ENCODE measurements around the gene LRRC56. TPM values are rescaled to one million over a fixed set of nuclear protein-coding genes. Genes with fewer than 3 reads are reported as not detected.

Gene LRRC56
- total RNA-seq, 4 donors from 2014 or later, result 2.3 to 8.4 (median 3.1) TPM

GRCh38 chr11:558503-558902, 21.2 kb downstream of the LRRC56 start:
- no peak for DNase-seq
- no peak overlapping the region for H3K4me3 ChIP-seq
- peaks cover 30 to 56% (median 43%) of the 10 kb centered on the region in 4 donors for H3K4me1 ChIP-seq
- H3K27ac ChIP-seq, result no peak overlapping the region
- H3K9me3 ChIP-seq, result no peaks in the 10 kb centered on the region
- H3K27me3 ChIP-seq, result peaks cover 44% of the 10 kb centered on the region
- no peaks in the 10 kb centered on the region for H3K36me3 ChIP-seq
- 80% methylated on average over 19 of the region's 20 CpGs; no CpG with 5 or more reads in 1 of the 2 donors for WGBS, 2 donors (ENCODE audit: low coverage in 1 of 2)
- TF ChIP-seq EP300 (IDR thresholded peaks at IDR 0.05; ENCODE audit: low read depth) (no peak), CTCF (IDR thresholded peaks at IDR 0.05) (no peak), POLR2A (IDR thresholded peaks at IDR 0.05) (no peak), POLR2AphosphoS5 (IDR thresholded peaks at IDR 0.05) (no peak)
- in situ Hi-C loops (cut with MboI; ENCODE audit: low pct_ligation_motif_present in 1 of 4, low pct_unique_long_range_greater_than_20kb in 1 of 4, low sequenced_read_pairs in 3 of 4) (no loop called here), intact Hi-C loops (cut with DNase I; ENCODE audit: low total_unique reads) (loop anchor here (5.0 kb wide), 1 partner anchor 164 kb away; no protein-coding TSS in a partner anchor)

- Histone ChIP-seq H3K4me1 (peaks cover 29 to 54% (median 42%) of the 10 kb centered on the region in 4 donors), H3K27me3 (peaks cover 38% of the 10 kb centered on the region), H3K9me3 (no peaks in the 10 kb centered on the region), H3K27ac (peak overlapping the region; percentile 85 to 98 (median 96)), H3K4me3 (no peak overlapping the region), H3K36me3 (no peaks in the 10 kb centered on the region)
- TF ChIP-seq POLR2AphosphoS5 (IDR thresholded peaks at IDR 0.05), result no peak
- no peak for TF ChIP-seq EP300 (IDR thresholded peaks at IDR 0.05; ENCODE audit: low read depth)
- no peak for TF ChIP-seq CTCF (IDR thresholded peaks at IDR 0.05)
- TF ChIP-seq POLR2A (IDR thresholded peaks at IDR 0.05), result no peak
- WGBS, 2 donors (ENCODE audit: low coverage in 1 of 2), result 75% methylated on average over 15 of the region's 15 CpGs; no CpG with 5 or more reads in 1 of the 2 donors
- DNase-seq, result no peak
- intact Hi-C loops (cut with DNase I; ENCODE audit: low total_unique reads), result loop anchor here (5.0 kb wide), 1 partner anchor 163 kb away; no protein-coding TSS in a partner anchor
- in situ Hi-C loops (cut with MboI; ENCODE audit: low pct_ligation_motif_present in 1 of 4, low pct_unique_long_range_greater_than_20kb in 1 of 4, low sequenced_read_pairs in 3 of 4), result no loop called here
These were observed 21.8 kb downstream of the LRRC56 start for GRCh38 chr11:559020-559620.

- intact Hi-C loops (cut with DNase I; ENCODE audit: low total_unique reads), result loop anchor here (5.0 kb wide), 1 partner anchor 162 kb away; no protein-coding TSS in a partner anchor
- Histone ChIP-seq H3K36me3 (no peaks in the 10 kb centered on the region), H3K4me3 (peak overlapping the region; percentile 46 to 91 (median 86)), H3K4me1 (peaks cover 23 to 47% (median 35%) of the 10 kb centered on the region in 4 donors), H3K9me3 (no peaks in the 10 kb centered on the region), H3K27ac (peak overlapping the region; percentile 85 to 98 (median 96)), H3K27me3 (peaks cover 31% of the 10 kb centered on the region)
- 59% methylated on average over 17 of the region's 18 CpGs; no CpG with 5 or more reads in 1 of the 2 donors for WGBS, 2 donors (ENCODE audit: low coverage in 1 of 2)
- in situ Hi-C loops (cut with MboI; ENCODE audit: low pct_ligation_motif_present in 1 of 4, low pct_unique_long_range_greater_than_20kb in 1 of 4, low sequenced_read_pairs in 3 of 4), result no loop called here
- DNase-seq, result peak; percentile 82
- TF ChIP-seq EP300 (IDR thresholded peaks at IDR 0.05; ENCODE audit: low read depth) (no peak), POLR2AphosphoS5 (IDR thresholded peaks at IDR 0.05) (peak in 2 of 3 donors; percentile 29 to 54), CTCF (IDR thresholded peaks at IDR 0.05) (peak in 1 of 5 experiments; percentile 32)
These were observed 22.5 kb downstream of the LRRC56 start for GRCh38 chr11:559712-560304.

GRCh38 chr11:560305-561147, 23.2 kb downstream of the LRRC56 start, which contains the start of the genes LMNTD2 and RASSF7:
TSS of gene LMNTD2 (minus strand) at chr11:560738. CDS start at chr11:560716, 22 bp downstream.
TSS of gene RASSF7 (plus strand) at chr11:560970. CDS start at chr11:561769, 799 bp downstream.
- Histone ChIP-seq H3K27me3 (peaks cover 25% of the 10 kb centered on the region), H3K9me3 (no peaks in the 10 kb centered on the region), H3K27ac (peak within 1 kb of the TSS; percentile 95 to 98 (median 96)), H3K4me1 (peaks cover 19 to 41% (median 29%) of the 10 kb centered on the region in 4 donors), H3K4me3 (peak within 1 kb of the TSS; percentile 82 to 91 (median 88)), H3K36me3 (no peaks in the 10 kb centered on the region)
- peak; percentile 95 for DNase-seq
- intact Hi-C loops (cut with DNase I; ENCODE audit: low total_unique reads) (no loop called here), in situ Hi-C loops (cut with MboI; ENCODE audit: low pct_ligation_motif_present in 1 of 4, low pct_unique_long_range_greater_than_20kb in 1 of 4, low sequenced_read_pairs in 3 of 4) (no loop called here)
- 4% methylated on average over 70 of the region's 95 CpGs; no CpG with 5 or more reads in 1 of the 2 donors for WGBS, 2 donors (ENCODE audit: low coverage in 1 of 2)
- TF ChIP-seq POLR2A (IDR thresholded peaks at IDR 0.05), result peak; percentile 93
- peak; percentile 71 to 93 (median 92) for TF ChIP-seq POLR2AphosphoS5 (IDR thresholded peaks at IDR 0.05)
- no peak for TF ChIP-seq EP300 (IDR thresholded peaks at IDR 0.05; ENCODE audit: low read depth)
- no peak for TF ChIP-seq CTCF (IDR thresholded peaks at IDR 0.05)

Data from transverse colon (tissue), 4 donors.